Right atrium auricular region (tissue), 2 donors: ENCODE measurements around the gene DCHS1. TPM values are rescaled to one million over a fixed set of nuclear protein-coding genes. Genes with fewer than 3 reads are reported as not detected.

ENCODE experiments used
- DNase-seq: peaks from one replicate; pipeline ENCODE4 v3.0.0-alpha.2; 2019; ENCODE audit warnings: low spot score
- H3K27ac ChIP-seq, 2 donors: fragments of 200-600 bp; sonication (generic); 1 replicate in 1 of 2; 2 replicates in 1 of 2; pipeline ENCODE4 v1.5.1; 2016 to 2019
- H3K27me3 ChIP-seq, 2 donors: fragments of 200-600 bp; sonication (generic); one replicate each; pipeline versions ENCODE4 v1.5.1 to v1.6.0; 2017 to 2019
- H3K36me3 ChIP-seq: fragments of 200-600 bp; sonication (generic); one replicate; pipeline ENCODE4 v1.5.1; 2016
- H3K4me1 ChIP-seq, 2 donors: fragments of 200-600 bp; sonication (generic); one replicate each; pipeline versions ENCODE4 v1.5.1 to v1.6.0; 2017 to 2019
- H3K4me3 ChIP-seq, 2 donors: fragments of 200-600 bp; sonication (generic); 1 replicate in 1 of 2; 2 replicates in 1 of 2; pipeline ENCODE4 v1.5.1; 2017 to 2019; ENCODE audit warnings: mild to moderate bottlenecking in 1 of 2, moderate library complexity in 1 of 2
- H3K9me3 ChIP-seq, 2 donors: fragments of 200-600 bp; sonication (generic); one replicate each; pipeline ENCODE4 v1.5.1; 2019
- CTCF ChIP-seq, 2 donors: fragments of 200-600 bp; sonication (generic); IDR thresholded peaks; one replicate each; pipeline ENCODE4 v1.5.1; 2019; ENCODE audit warnings: antibody characterized with exemption in 2 of 2
- total RNA-seq, 2 donors: library from RNA; depleted of rRNA; stranded (reverse); fragments of >200 nt; gene quantifications; one replicate each; pipeline ENCODE4 v1.1.0, GENCODE V29; 2016

DCHS1 gene
- total RNA-seq, 2 donors from 2014 or later = 9.3 to 23.0 TPM

- peaks cover 0 to 75% of the 10 kb centered on the region in 2 donors for H3K4me1 ChIP-seq
- H3K36me3 ChIP-seq = peaks cover 42% of the 10 kb centered on the region
- H3K27ac ChIP-seq = peak overlapping the region in 1 of 2 donors; percentile 2
- no peak overlapping the region for H3K4me3 ChIP-seq
- H3K9me3 ChIP-seq = no peaks in the 10 kb centered on the region
- no peak for TF ChIP-seq CTCF (IDR thresholded peaks at IDR 0.05)
- DNase-seq = peak; percentile 44
- H3K27me3 ChIP-seq = no peaks in the 10 kb centered on the region
These were observed 46.0 kb downstream of the DCHS1 start for GRCh38 chr11:6609502-6610015.

GRCh38 chr11:6608726-6609501 lies 46.7 kb downstream of the DCHS1 start:
- Histone ChIP-seq H3K9me3 (no peaks in the 10 kb centered on the region), H3K27ac (peak overlapping the region; percentile 23 to 96), H3K4me1 (peaks cover 0 to 75% of the 10 kb centered on the region in 2 donors), H3K36me3 (peaks cover 42% of the 10 kb centered on the region), H3K4me3 (no peak overlapping the region), H3K27me3 (no peaks in the 10 kb centered on the region)
- DNase-seq = peak; percentile 53
- no peak for TF ChIP-seq CTCF (IDR thresholded peaks at IDR 0.05)

- Histone ChIP-seq H3K9me3 (no peaks in the 10 kb centered on the region), H3K27me3 (no peaks in the 10 kb centered on the region), H3K4me1 (peaks cover 0 to 70% of the 10 kb centered on the region in 2 donors), H3K27ac (peak overlapping the region; percentile 95 to 96), H3K36me3 (peaks cover 42% of the 10 kb centered on the region), H3K4me3 (no peak overlapping the region)
- no peak for TF ChIP-seq CTCF (IDR thresholded peaks at IDR 0.05)
- peak; percentile 56 for DNase-seq
These were observed 47.6 kb downstream of the DCHS1 start for GRCh38 chr11:6608011-6608410.

- H3K9me3 ChIP-seq = no peaks in the 10 kb centered on the region
- no peak for TF ChIP-seq CTCF (IDR thresholded peaks at IDR 0.05)
- peak overlapping the region; percentile 95 to 96 for H3K27ac ChIP-seq
- no peaks in the 10 kb centered on the region for H3K27me3 ChIP-seq
- peaks cover 42% of the 10 kb centered on the region for H3K36me3 ChIP-seq
- DNase-seq = no peak
- H3K4me3 ChIP-seq = peak overlapping the region; percentile 9 to 71
- H3K4me1 ChIP-seq = peaks cover 0 to 71% of the 10 kb centered on the region in 2 donors
These were observed 48.3 kb downstream of the DCHS1 start for GRCh38 chr11:6607190-6607795.

- peak; percentile 96 for DNase-seq
- Histone ChIP-seq H3K27ac (peak overlapping the region; percentile 95 to 96), H3K4me3 (peak overlapping the region; percentile 9 to 71), H3K9me3 (no peaks in the 10 kb centered on the region), H3K36me3 (peaks cover 42% of the 10 kb centered on the region), H3K4me1 (peaks cover 0 to 77% of the 10 kb centered on the region in 2 donors), H3K27me3 (no peaks in the 10 kb centered on the region)
- no peak for TF ChIP-seq CTCF (IDR thresholded peaks at IDR 0.05)
These were observed 49.0 kb downstream of the DCHS1 start for GRCh38 chr11:6606471-6607189.
